Neural cell (in vitro differentiated cells): ENCODE data around the gene ADARB2.

Experiments
- EP300 ChIP-seq: fragments of 450-650 bp; conservative IDR thresholded peaks from 2 replicates; pipeline ENCODE4 v1.6.1; 2014; ENCODE audit warnings: antibody characterized with exemption, mild to moderate bottlenecking, moderate library complexity; ENCODE audit not compliant: poor library complexity, severe bottlenecking
- EZH2 ChIP-seq: fragments of 200-600, 300-800 bp; shearing (Covaris generic), sonication (generic); IDR thresholded peaks from 2 replicates; pipeline ENCODE4 v1.6.1; 2014; ENCODE audit warnings: antibody characterized with exemption, low read length, borderline replicate concordance, mild to moderate bottlenecking; ENCODE audit not compliant: insufficient read depth, poor library complexity, severe bottlenecking
- MXI1 ChIP-seq: fragments of 450-650 bp; conservative IDR thresholded peaks from 2 replicates; pipeline ENCODE4 v1.6.1; 2014; ENCODE audit warnings: antibody characterized with exemption, mild to moderate bottlenecking; ENCODE audit not compliant: poor library complexity, severe bottlenecking
- POLR2AphosphoS5 ChIP-seq: IDR thresholded peaks from 2 replicates; pipeline ENCODE4 v1.6.1; 2012
- RAD21 ChIP-seq: fragments of 450-650 bp; conservative IDR thresholded peaks from 2 replicates; pipeline ENCODE4 v1.6.1; 2014; ENCODE audit warnings: antibody characterized with exemption, mild to moderate bottlenecking, moderate library complexity
- SMC3 ChIP-seq: fragments of 450-650 bp; conservative IDR thresholded peaks from 2 replicates; pipeline ENCODE4 v1.6.1; 2014; ENCODE audit warnings: antibody characterized with exemption, mild to moderate bottlenecking, moderate library complexity; ENCODE audit not compliant: poor library complexity
- TAF1 ChIP-seq: IDR thresholded peaks from 2 replicates; pipeline ENCODE4 v1.6.1; 2012; ENCODE audit warnings: low read depth
- TF ChIP-seq, protein P1 (sequence below): IDR thresholded peaks from 2 replicates; pipeline ENCODE4 v1.6.1; 2012; ENCODE audit warnings: borderline replicate concordance
- TF ChIP-seq, protein P2 (sequence below): fragments of 450-650 bp; IDR thresholded peaks from 2 replicates; pipeline ENCODE4 v1.5.1; 2014; ENCODE audit warnings: antibody characterized with exemption, mild to moderate bottlenecking, moderate library complexity; ENCODE audit not compliant: poor library complexity, severe bottlenecking

DNA sequence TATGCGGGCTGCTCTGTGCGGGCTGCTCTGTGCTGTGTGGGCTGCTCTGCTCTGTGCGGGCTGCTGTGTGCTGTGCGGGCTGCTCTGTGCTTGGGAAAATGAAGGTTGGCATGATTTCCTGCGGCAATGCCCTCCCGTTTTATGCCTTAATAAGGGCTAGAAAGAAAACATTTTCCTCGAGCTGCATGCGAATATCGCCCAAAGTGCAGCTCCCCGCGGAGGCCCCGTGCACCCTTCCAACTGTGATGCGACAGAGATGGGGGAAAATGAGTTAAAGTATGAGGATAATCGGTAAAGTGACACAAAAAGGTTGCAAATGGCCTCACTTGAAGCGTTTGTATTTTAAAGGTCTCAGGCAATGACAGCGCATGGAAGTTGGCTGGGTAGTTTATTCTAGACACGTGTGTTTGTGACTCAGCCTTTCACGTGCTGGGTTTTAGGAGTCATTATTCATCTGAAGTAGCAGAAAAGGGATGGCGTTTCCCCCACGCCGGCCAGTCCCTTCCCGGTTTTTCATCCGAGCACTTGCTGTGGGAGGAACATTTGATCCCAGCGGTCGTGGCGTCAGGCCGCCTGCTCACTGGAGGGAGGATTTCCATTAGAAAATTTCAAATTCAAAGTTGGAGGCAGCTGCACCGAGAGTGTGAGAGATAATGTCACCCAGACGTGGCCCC is 220.7 kb downstream of the ADARB2 start:
- TF ChIP-seq, protein P1, sequence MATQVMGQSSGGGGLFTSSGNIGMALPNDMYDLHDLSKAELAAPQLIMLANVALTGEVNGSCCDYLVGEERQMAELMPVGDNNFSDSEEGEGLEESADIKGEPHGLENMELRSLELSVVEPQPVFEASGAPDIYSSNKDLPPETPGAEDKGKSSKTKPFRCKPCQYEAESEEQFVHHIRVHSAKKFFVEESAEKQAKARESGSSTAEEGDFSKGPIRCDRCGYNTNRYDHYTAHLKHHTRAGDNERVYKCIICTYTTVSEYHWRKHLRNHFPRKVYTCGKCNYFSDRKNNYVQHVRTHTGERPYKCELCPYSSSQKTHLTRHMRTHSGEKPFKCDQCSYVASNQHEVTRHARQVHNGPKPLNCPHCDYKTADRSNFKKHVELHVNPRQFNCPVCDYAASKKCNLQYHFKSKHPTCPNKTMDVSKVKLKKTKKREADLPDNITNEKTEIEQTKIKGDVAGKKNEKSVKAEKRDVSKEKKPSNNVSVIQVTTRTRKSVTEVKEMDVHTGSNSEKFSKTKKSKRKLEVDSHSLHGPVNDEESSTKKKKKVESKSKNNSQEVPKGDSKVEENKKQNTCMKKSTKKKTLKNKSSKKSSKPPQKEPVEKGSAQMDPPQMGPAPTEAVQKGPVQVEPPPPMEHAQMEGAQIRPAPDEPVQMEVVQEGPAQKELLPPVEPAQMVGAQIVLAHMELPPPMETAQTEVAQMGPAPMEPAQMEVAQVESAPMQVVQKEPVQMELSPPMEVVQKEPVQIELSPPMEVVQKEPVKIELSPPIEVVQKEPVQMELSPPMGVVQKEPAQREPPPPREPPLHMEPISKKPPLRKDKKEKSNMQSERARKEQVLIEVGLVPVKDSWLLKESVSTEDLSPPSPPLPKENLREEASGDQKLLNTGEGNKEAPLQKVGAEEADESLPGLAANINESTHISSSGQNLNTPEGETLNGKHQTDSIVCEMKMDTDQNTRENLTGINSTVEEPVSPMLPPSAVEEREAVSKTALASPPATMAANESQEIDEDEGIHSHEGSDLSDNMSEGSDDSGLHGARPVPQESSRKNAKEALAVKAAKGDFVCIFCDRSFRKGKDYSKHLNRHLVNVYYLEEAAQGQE, result no peak
- no peak for TF ChIP-seq MXI1
- no peak for TF ChIP-seq EP300
- TF ChIP-seq, protein P2, sequence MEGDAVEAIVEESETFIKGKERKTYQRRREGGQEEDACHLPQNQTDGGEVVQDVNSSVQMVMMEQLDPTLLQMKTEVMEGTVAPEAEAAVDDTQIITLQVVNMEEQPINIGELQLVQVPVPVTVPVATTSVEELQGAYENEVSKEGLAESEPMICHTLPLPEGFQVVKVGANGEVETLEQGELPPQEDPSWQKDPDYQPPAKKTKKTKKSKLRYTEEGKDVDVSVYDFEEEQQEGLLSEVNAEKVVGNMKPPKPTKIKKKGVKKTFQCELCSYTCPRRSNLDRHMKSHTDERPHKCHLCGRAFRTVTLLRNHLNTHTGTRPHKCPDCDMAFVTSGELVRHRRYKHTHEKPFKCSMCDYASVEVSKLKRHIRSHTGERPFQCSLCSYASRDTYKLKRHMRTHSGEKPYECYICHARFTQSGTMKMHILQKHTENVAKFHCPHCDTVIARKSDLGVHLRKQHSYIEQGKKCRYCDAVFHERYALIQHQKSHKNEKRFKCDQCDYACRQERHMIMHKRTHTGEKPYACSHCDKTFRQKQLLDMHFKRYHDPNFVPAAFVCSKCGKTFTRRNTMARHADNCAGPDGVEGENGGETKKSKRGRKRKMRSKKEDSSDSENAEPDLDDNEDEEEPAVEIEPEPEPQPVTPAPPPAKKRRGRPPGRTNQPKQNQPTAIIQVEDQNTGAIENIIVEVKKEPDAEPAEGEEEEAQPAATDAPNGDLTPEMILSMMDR, result no peak
- TF ChIP-seq EZH2, result no peak
- TF ChIP-seq TAF1, result no peak
- TF ChIP-seq POLR2AphosphoS5, result no peak
- TF ChIP-seq RAD21, result no peak
- no peak for TF ChIP-seq SMC3
